ENCODE measurements around the gene KIAA0040.

GRCh38 chr1:175204330-175204729 is 11.8 kb upstream of the KIAA0040 start:
- TF ChIP-seq CTCF (IDR thresholded peaks at IDR 0.05) (no peak), POLR2AphosphoS5 (IDR thresholded peaks at IDR 0.05; ENCODE audit: insufficient read depth in 1 of 2, low read depth in 1 of 2) (no peak)
